HS-27A (cell line): ENCODE results near the gene TNC.
"Not testable (repeated sequence)": the region's sequence is repeated elsewhere in the genome, so short reads cannot be mapped to it uniquely, and the experiment has no call there.

Experiments used
- DNase-seq: peaks from one replicate; pipeline ENCODE4 v3.0.0-alpha.2; 2012; ENCODE audit warnings: low read depth, missing footprints

The TNC gene

DNA sequence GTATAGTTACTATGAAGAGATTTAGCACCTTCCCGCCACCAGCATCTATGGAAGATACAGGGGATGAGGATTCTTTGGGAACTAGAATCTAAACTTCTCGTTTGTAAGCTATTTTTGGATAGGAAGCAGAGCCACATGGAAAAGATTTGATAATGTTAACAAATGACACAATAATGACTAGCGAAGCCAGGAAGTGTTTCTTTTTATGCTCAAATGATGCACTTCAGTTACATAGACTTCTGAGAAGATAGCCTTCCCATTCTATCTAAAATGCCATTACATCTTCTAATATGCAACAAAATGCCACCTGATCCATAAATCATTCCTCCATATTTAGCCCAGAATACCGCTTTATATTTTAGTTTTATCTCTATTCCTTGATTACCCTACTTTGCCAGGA is 17.0 kb upstream of the TNC start:
- no peak for DNase-seq

DNA sequence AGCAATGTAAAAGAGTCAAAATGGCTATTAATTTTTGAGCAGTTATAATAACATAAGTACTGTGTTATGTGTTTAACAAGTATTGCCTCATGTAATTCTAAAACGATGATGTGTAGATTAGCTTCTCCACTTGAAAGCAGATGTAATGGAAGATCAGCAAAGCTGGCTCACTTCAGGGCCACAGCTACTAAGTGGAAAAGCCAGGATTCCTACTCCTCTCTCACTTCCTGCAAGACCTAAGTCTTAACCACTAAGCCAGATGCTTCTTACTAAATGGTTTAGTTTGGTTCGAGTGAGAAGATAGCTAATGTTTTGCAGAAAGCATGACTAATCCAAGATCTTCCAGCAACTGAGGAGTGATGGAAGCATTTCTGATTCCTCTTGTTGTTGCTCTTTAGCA is 15.7 kb upstream of the TNC start:
- DNase-seq, result no peak

DNA sequence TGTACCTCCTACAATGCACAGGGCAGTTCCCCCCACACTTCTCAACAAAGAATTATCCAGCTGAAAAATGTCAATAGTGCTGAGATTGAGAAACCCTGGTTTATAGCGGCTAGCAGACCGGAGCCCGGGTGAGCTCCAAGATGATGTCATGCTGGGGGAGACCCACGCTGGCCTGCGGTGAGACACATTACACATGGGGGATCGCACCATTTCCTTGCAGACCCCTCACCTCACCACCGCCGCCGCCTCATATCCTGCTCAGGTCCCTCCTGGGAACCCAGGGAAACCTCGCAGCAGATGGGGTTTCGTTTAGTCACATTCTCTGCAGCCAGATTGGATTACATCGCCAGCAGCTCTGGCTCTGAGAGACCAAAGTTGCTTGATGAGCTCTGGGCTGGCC is 14.7 kb upstream of the TNC start:
- no peak for DNase-seq

DNA sequence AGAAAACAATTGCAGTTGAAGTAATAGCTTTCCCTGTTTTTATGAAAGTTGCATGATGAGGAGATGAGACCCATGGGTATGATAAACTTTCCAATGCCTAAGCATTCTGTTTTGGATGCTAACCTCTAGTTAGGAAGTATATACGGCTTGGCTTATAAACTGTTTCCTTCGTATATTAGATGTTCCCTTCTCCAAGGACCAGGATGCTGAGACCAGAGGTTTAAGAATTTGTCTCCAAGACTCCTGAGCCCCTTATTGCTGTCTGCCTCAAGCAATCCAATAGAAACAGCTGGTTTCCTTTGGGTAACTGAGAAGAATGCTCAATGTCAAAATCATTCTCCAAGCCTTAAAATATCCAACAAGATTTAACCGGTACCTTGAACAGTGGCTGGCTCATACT is 12.2 kb upstream of the TNC start:
- no peak for DNase-seq

DNA sequence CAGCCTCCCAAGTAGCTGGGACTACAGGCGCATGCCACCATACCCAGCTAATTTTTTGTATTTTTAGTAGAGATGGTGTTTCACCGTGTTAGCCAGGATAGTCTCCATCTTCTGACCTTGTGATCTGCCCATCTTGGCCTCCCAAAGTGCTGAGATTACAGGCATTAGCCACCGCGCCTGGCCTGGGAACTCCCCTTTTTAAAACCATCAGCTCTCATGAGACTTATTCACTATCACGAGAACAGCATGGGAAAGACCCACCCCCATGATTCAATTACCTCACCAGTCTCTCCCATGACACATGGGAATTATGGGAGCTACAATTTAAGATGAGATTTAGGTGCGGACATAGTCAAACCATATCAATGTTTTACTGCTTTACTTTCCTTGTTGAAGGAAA is 10.8 kb upstream of the TNC start:
- not testable (repeated sequence) for DNase-seq

DNA sequence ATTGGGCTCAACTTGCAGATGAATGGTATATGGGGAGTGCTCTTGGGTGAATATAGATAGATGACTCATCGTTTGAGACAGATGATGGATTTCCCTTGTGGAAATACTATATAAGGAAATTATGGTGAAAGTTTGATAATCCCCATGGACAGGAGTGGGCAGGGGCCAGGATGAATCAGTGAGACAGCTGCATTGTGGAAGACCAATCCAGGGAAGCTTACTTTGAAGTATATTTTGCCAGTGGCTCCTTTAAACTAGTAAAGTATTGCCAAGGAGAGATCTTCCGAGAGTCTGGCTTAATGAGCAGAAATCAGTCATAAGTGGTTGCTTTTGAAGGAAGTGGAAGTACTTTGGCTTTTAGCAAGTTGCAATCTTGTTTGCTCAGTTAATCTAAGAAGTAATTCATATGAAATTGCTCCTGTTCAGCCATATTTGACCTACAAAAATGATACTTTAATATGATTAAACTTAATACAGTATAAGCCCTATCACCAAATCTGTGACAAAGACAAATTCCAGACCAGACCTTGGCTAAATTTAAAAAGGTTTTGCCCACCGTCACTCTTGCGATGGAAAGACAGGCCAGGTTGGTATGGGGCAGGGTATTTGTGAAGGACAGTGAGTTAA is 9.3 kb upstream of the TNC start:
- DNase-seq, result no peak

DNA sequence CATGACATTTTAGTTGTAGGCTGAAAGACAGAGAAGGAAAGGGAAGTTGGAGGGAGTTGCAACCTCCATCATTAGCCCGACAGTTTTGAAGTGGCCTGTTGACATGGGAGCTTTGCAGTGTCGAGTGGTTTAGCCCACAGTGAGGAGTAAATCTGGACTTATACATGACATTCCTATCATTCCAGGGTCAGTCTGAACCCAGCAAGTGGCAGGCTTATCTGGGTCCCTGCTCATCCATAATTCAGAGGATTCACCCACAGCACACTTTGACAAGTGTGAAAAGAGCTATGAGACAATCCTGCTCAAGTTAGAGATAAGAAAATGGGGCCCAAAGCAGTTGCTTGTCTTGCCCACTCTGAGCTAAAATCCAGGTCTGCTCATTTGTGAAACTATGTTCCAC is 8.4 kb upstream of the TNC start:
- no peak for DNase-seq

DNA sequence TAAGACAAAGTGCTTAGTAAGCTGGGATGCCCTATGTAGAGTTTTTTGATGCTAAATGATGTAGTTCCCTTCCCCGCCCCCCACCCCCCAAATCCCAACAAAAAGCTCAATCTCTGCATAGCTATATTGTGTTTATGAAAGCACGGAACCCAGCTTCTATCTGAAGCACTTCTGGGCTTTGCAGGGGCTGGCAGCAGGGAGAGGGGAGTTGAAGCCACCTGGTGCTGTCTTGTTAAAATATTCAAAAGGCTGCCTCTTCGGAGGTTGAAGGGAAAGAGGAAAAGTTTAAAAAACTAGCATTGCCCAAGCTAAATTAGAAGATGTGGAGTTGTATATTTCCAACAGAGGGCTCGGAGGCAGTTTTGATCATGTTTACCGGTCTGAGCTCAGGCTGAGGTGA is 5.0 kb upstream of the TNC start:
- DNase-seq, result no peak

DNA sequence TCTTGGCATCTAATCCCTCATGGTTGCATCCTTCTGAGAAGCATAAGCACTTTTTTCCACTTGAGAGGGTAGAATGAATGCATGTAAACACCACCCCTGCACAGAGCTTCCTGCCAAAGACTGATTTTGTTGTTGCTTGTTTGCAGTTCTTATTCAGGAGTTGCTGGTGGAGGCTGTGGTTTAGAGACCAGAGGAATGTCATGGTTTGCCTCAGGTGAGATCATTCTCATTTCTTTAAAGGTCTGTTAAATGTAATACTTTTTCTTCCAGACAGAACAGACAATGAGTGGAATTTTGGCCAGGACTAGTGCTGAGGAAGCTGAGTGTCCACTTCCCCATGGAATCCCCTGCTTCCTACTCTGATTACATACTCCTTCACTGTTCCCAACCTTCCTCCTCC is 3.2 kb upstream of the TNC start:
- DNase-seq, result no peak

DNA sequence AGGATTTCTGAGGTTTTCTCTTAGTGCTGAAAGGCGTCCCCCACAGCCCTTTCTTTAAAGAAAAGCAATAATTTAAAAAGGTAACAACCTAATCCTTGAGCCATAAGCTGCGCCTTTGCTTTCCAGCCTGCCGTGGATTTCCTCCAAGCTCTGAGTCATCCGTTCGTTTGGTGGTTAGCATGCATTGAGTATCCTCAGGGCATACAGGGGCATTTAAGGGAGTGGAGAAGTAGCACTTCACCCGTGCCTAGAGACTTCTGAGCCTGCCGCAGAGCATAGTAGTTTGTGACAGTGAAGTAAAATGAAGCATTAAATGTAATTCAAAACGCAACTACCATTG is 892 bp upstream of the TNC start:
- peak; percentile 79 for DNase-seq

DNA sequence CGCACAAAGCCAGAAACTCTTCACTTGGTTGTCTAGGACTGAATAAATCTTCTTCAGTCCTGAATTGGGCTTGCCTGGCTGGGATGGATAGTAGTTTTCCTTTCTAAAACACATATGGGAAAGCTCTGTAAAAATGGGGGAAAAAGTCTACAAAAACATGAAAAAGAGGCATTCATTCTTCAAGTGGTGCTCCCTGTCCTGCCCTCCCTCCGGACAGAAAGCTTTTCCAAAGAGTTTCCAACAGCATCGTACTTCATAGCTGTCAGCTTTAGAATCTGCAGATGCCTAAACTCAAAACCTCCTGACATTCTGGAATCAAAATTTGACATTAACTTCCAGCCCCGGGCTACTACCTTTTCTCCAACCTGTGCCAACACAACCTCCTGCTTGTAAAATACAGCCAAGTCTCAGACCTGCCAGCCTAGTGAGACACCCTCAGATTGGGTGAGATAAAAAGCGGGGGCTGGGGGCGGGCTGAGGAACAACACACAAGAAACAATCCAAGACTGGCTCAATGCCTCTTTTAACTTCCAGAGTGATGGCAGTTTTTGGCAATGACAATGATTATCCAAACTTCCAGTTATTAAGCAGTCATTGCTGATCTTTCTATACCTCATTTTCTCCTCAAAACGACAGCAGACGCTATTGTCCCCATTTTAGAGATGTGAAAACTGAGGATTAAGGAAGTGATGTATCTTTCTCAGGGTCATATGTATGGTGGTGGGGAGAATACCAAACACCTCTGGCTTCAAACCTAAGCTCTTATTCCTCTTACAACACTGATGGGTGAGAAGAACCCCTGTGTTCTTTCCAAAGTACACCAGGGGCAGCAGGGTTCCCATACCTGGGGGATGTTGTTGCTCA is 1.3 kb downstream of the TNC start:
- DNase-seq, result no peak

DNA sequence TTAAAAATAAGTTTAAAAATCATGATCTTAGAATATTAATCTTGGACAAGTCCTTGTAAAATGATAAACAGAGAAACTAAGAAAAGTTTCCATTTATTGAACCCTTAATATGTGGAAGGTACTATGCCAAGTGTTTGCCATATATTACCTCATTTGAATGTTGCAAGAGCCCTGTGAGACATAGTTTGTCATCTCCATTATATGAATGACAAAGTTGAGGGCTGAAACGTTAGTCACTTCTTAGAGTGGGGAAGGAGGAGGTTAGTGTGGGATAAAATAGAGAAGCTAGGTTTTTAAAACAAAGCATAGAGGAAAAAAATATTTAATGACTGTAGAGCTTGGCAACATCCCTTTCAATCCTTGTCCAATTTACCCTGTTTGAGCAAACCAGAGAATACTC is 2.0 kb downstream of the TNC start:
- DNase-seq, result no peak

DNA sequence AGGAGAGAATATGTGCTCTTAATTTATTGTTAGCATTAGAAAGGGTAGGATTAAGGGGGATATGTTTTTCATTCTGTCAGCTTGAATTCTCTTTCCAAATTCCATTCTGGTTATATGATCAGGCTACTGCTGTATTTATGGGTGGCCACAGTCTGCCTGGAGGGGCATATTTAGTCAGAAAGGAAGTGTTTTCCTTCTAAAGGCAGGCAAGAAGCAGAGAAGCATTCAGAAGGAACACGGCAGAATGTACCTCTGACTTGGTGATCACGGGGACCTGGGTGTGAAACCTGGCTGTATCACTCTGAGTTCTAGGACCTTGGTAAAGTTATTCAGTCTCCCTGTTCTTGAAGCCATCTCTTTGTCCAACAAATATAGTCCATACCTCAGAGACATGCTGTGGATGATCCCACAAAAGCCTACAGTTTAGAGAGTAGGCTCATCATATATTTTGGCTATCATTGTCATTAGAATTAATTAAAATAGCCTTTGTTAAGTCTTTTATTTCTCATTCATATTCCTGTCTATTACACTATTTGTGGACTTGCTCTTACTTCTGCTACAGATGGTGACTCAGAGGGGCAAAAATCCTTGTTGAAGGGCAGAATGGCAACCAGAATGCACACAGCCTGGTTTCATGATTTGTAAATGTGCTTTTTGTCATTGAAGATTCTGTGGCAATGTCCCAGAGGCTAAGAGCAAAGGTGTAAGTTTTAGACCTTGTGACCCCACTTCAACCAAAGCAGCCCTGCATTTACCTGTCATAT is 2.7 kb downstream of the TNC start:
- DNase-seq, result no peak

DNA sequence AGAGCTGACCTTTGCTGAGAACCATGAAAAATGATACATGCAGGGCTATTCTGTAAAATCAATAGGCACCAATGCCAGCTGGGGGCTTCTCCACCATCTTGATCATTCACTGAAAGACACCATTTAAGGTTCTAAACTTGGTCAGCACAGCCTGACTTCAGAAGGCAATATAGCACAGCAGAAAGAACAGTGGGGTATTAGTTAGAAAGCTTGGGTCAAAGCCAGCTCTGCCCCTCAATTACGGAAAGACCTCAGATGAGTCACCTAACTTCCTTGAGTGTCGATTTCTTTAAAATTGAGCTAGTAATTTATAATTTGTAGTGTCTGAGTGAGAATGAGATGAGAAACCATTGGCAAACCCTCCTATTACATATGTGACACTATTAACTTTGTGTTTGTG is 3.4 kb downstream of the TNC start:
- no peak for DNase-seq

DNA sequence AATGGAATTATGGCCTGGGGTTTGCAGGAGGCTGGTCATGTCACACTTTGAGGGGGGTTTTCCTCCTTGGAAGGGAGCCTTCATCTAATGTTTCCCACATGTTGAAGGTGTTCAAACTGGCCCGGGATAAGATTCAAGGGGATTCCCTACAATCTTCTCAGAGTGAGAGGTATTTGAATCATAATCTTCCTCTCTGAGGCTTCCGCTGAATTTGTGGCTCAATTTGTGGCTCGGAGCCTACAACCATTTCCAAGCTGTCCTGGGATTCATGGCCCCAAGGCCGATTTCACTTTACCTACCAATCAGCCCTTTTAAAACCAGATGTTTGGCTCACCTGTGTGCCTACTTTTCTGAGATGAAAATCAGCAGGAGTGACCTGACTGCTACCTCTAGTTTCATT is 3.9 kb downstream of the TNC start:
- DNase-seq, result no peak

DNA sequence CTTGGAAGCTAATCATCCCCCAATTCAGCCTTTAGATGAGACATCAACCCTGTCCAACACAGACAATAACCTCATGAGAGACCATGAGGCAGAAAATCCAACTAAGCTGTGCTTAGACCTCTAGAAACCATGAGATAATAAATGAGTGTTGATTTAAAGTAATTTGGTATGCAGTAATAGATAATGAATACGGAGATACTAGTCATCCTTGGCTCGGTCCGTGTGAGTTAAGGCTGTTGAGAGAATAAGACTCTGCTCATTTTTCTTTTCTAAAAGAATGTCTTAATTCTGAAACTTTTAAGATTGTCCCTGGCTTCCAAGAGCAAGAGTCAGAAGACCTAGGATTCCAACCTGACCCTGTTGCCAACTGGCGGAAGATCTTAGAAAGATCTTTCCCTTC is 6.1 kb downstream of the TNC start:
- DNase-seq, result no peak

DNA sequence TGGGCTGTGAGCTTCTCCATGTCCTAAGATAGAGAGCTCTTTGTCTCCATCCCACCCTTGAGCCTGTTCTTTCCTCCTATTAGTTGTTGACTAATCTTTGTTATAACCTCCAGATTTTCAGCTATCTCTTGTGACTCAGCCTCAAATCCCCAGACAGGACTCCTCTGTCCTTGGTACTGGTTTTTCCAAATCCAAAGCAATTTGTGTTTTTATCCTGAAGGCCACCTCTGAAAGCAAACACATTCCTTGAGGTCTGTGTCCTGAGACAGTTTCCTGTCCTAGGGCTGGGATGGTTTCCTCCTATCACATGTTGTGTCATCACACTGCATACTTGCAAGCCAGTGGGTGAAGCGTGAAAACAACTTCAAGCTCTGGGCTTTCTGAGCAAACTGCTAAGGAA is 8.5 kb downstream of the TNC start:
- no peak for DNase-seq

DNA sequence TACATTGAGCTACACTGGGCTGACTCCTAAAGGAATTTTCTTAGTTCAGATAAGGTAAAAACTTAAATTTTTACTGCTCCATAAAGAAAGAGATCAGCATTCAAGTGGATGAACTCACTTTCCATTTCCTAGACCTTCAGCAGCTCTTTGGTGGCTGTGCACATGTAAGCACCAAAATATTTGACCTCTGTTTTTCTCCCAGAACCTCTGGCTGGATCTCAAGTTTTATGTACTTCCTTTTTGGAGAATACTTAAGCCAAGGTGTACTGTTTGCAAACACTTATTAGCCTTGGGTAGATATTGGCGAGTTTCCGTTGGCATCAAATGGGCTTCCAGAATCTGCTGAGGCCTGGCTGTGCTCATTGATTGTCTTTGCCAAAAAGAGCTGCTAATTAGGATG is 10.3 kb downstream of the TNC start:
- no peak for DNase-seq

DNA sequence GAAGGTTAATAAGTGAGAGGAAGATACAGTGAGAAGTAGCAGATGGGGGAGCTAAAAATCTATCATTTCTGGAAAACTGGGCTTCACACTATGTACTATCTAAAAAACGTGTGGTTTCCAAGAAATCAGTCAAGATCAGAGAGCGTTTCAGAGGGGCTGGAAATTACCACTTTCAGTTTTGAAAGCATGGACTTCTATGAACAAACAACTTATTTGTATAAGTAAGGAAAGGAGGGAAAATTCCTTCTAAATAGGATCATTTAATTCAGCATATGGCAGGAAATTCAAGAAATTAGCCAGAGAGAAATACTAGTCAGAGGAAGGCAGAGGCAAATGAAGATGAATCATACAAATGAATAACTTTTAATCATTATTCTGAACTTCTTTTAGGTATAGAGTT is 11.3 kb downstream of the TNC start:
- DNase-seq, result no peak

DNA sequence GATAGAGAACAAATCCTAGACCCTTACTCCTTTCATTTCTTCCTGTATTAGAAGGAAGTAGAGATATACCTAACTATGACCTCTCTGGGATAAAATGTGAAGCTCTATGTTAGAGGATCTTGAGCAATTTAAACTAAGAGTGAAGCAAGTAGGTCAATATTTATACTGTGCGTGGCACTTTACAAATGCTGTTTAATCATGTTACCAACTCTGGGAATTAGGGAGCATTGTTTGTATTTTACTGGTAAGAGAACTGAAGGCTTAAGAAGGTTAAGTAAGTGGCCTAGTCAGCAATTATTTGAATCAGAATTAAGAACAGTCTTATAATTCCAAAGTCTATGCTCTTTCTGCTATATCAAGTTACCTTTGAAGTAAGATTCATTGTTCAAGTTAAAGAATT is 12.0 kb downstream of the TNC start:
- no peak for DNase-seq

DNA sequence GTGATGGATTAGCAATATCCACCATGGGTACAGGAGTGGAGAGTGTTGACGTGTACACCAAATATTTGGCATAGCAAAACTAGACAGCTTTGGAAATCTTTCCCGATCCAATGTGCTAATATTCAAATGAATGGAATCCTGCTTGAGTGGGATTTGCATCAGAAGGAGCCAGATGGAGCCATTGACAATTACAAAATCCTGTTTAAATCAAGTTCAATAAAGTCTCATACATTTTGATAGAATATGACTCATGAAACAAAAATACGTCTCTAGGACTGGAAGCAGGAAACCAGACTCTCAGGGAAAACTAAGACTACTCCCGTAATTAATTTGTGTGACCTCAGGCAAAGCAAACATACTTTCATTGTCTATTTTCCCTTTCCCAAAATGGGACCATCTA is 13.0 kb downstream of the TNC start:
- DNase-seq, result no peak

DNA sequence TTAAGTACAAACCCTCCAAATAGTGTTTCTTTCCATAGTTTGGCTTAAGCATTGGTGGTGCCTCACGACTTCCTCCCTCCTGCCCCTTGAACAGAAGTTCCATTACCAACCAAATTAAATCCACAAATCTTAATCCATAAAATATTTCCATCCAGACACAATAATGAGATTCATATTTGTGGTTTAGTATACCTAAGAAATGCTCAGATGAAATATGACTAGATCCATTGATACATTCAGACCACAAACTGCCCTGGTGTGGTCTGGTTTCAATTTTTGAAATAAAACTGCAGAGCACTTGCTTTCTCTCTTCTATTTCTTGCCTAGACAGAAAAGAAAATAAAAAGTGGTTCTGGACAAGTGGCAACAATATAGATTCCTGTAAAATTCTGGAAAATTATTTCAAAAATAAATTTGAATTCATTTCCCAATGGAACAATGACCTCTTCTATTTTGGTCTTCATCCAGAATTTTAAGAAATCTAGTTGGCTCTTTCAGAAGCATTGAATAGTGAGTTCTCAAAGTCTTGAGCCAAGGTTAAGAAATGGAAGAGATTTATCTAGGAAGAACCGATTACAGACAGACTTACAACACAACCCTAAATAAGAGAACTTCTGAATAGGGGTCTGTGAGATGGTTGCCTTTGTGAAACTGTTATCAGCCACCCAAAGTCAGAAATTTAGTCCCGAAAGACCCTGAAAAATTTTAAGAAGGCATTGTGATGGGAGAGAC is 14.0 kb downstream of the TNC start:
- DNase-seq, result no peak

DNA sequence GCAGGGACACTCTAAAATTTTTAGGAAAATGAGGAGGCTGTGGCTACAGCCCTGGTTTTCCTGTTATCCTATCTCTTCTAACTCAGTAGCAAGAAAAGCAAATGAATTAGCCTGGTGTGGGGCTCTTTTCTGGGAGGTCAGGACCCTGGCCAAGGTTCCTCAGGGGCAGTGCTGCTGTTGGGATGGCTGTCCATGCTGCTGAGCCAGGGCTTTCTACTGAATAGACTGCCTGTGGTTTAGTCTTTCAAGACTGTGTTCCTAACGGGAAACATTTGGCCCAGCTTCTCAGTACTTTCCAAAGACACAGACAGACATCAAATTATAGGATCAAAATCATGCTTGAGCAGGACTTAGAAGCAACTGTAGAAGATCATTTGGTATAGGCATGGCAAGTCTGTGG is 18.1 kb downstream of the TNC start:
- no peak for DNase-seq
